Epithelial cell of esophagus (primary cell): ENCODE measurements around the gene KIF26B.
"Not testable (repeated sequence)": the region's sequence is repeated elsewhere in the genome, so short reads cannot be mapped to it uniquely, and the experiment has no call there.

Experiments used
- DNase-seq: peaks from one replicate; pipeline ENCODE4 v3.0.0; 2010; ENCODE audit warnings: low read depth
- H3K4me3 ChIP-seq: 2 replicates; pipeline ENCODE4 v1.5.1; 2011; ENCODE audit warnings: mild to moderate bottlenecking, low read length, control low read depth
- TF ChIP-seq, protein P1 (sequence below): IDR thresholded peaks from 2 replicates; pipeline ENCODE4 v1.5.1; 2011; ENCODE audit warnings: low read depth, mild to moderate bottlenecking, low read length, control low read depth, inconsistent platforms; ENCODE audit not compliant: insufficient read depth; ENCODE audit errors: missing control alignments

Gene KIF26B

DNA sequence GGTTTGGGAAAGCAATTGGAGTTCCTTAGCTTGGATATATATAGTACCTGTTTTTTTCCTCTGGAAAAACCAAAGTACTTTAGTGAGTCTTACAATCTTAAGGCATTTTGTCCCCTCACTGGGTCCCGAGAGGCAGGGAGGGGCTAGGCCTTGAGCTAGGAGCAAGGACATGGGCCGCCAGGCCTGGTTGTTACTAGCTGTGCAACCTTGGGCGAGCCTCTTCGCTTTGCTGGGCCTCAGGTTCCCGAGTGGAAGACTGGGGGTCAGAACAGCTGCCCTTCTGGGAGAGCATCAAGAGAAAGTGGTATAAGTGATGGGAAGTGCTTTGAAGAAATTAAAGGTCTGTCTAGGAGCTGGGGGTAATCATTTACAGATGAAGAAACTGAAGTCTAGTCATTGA, 553.2 kb downstream of the KIF26B start:
- no peak for DNase-seq
- TF ChIP-seq, protein P1, sequence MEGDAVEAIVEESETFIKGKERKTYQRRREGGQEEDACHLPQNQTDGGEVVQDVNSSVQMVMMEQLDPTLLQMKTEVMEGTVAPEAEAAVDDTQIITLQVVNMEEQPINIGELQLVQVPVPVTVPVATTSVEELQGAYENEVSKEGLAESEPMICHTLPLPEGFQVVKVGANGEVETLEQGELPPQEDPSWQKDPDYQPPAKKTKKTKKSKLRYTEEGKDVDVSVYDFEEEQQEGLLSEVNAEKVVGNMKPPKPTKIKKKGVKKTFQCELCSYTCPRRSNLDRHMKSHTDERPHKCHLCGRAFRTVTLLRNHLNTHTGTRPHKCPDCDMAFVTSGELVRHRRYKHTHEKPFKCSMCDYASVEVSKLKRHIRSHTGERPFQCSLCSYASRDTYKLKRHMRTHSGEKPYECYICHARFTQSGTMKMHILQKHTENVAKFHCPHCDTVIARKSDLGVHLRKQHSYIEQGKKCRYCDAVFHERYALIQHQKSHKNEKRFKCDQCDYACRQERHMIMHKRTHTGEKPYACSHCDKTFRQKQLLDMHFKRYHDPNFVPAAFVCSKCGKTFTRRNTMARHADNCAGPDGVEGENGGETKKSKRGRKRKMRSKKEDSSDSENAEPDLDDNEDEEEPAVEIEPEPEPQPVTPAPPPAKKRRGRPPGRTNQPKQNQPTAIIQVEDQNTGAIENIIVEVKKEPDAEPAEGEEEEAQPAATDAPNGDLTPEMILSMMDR, result no peak
- no peak overlapping the region for H3K4me3 ChIP-seq

DNA sequence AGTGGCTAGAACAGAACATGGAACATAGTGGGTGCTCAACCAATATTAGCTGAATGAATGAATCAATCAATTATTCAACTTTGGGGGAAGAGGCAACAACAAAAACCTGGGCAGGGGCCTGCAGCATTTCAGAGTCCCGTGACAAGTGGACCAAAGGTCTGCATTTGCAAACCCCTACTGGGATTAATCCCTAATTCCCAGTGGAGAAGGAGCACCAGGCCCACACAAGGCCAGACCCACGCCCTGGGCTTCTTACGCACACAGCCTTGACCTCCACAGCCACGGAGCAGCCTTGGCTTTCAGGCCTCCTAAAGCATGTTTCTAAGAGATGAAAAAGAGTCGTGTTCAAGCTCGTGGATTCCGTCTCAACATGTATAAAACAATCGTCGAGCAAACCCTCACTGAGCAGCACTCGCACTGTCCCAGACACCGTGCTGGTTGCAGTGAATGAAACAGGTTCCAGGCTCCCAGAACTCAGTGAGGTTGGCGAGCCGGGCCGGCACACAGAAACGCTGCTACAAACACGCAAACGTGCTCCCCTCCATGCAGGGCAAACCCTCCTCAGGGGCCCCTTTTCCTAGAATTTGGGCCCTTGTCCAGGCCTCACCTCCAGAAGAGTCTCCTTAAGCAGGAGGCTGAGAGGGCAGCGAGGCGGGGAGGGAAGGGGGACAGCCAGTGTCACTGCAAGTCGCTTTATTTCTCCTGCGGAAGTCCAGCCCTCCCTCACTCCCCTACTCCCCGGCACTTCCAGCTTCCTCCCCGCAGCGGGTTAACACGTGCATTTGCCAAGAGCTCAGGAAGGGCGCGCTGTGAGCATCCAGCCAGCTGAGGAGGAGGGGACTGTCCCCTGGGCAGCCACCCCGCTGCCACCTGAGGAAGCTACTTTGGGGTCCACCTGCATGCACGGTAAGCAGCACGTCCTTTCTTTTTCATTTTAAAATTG, 556.4 kb downstream of the KIF26B start:
- DNase-seq, result no peak
- H3K4me3 ChIP-seq, result no peak overlapping the region
- TF ChIP-seq, protein P1, result no peak

DNA sequence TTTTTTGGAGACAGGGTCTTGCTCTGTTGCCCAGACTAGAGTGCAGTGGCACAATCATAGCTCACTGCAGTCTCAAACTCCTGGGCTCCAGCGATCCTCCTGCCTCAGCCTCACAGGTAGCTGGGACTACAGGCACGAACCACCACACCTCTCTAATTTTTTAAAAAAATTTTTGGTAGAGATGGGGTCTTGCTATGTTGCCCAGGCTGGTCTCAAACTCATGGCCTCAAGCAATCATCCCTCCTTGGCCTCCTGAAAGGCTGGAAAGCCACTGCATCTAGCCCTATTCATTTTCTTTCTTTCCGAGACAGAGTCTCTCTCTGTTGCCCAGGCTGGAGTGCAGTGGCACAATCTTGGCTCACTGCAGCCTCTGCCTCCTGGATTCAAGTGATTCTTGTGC, 559.2 kb downstream of the KIF26B start:
- not testable (repeated sequence) for H3K4me3 ChIP-seq, DNase-seq

DNA sequence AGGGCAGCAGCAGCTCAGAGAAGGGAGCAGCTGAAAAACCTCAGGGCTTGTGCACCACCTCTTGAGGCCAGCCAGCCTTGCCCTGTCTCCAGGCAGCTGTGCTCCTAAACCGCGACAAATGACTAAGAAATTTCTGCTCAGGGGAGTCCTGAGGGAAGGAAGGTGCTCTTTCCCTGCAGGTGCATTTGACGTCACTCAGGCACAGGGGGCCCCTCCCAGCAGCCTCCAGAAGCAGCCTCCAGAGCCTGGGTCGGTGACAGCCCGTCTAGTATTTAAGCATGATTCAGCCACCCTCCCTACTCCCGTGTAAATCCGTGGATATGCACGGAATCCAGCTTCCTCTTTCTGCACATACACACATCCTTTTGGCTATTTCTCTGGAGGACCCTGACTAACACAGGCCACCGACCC, 560.5 kb downstream of the KIF26B start:
- DNase-seq, result no peak
- no peak overlapping the region for H3K4me3 ChIP-seq
- TF ChIP-seq, protein P1, result no peak

DNA sequence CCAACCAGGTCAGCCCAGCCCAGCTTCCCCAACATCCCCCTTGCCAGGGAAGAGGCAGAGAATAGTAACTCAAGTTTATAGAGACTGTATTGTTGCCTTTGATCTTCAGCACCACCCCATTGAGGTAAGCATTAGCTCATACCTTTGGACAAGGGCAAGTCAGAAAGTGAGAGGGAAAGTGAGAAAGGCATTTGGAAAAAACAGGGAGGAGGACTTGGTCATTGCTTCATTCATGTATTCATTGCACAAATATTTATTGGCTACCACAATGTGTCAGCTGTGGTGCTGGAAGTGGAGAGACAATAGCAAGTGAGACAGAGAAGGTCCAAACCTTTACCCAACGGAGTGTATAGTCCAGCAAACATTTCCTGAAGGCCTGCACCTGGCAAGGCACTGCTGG, 561.2 kb downstream of the KIF26B start:
- DNase-seq, result peak; percentile 78

DNA sequence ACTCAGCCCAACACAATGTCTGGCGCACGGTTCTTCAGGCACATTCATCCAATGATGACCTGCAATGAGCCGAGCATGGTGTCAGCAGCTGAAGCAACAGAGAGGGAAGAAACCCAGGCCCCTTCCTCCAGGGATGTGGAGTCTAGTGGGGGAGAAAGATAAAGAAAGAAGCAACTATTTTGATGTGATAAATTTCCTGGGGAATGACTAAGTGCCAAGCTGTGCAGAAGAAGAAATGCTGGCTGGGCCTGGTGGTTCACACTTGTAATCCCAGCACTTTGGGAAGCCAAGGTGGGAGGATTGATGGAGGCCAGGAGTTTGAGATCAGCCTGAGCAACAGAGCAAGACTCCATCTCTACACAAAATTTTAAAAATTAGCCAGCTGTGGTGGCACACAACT, 561.8 kb downstream of the KIF26B start:
- no peak overlapping the region for H3K4me3 ChIP-seq
- TF ChIP-seq, protein P1, result no peak
- no peak for DNase-seq

More for the DNA sequence above, 561.2 kb downstream of the KIF26B start:
- no peak overlapping the region for H3K4me3 ChIP-seq
- TF ChIP-seq, protein P1, result no peak

DNA sequence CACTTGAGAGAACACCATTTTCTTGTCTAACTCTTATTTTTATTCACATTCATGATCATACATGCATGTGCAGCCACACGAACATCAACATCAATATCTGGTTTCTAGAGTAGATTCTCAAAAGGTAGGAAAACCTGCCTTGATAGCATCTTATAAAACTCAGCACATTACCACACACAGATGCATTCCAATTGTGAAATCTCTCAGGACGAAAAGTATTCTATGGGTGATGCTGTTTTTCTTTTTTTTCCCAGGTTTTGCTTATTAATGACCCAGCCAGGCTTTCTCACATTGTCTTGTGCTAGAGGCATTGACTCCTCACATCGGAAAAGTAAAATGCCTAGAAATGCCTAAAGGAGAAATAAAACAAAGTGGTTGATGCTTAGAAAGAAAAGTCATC, 562.8 kb downstream of the KIF26B start:
- DNase-seq, result no peak
- no peak overlapping the region for H3K4me3 ChIP-seq
- TF ChIP-seq, protein P1, result no peak
